ENCODE data around the gene TUSC2.

DNA sequence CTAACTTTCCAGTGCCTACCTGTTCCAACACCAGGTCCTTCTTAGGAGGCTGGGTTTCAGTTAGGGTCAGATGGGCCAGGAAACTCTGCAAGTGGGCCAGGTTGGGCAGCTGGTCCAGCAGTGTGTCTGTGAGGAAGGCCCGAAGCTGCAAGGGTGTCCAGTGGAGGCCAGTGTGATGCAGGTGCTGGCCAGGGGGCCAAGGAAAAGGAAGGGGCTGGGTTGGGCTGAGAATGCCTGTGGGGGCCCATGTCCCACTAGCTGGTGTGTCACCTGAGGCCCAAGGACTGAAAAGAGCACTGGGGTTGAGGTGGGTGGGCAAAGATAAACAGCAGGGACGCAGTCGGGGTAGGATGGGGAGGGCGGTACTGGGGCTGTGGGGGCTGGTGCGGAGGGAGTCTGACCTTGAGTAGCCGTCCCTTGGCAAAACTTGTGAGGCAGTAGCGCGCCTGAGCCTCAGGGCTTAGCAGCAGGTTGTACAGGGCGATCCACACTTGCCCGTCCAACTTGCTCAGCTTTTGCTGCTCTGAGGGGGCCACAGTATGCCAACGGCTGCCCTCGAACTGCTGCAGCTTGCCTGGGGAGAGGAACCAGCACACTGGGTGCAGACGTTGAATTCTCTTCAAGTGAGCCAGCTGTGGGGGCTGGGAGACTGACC lies 14.1 kb upstream of the TUSC2 start:
- TF ChIP-seq EZH2 (IDR thresholded peaks at IDR 0.05): no peak
- TF ChIP-seq POLR2AphosphoS5 (IDR thresholded peaks at IDR 0.05; ENCODE audit: borderline replicate concordance, low read depth, low read length): no peak
